ENCODE results near the gene MYL4. TPM values are rescaled to one million over a fixed set of nuclear protein-coding genes. Genes with fewer than 3 reads are reported as not detected.

Gene MYL4
- total and polyA plus RNA-seq, 4 donors, result 0.96 to 3.0 (median 2.1) TPM; not detected in 1

GRCh38 chr17:47188876-47189731 is 20.0 kb upstream of the MYL4 start, which contains the start of gene CDC27:
Gene CDC27 (minus strand): TSS chr17:47189295. CDS start chr17:47189172, 123 bp downstream.
- H3K36me3 ChIP-seq (ENCODE audit: control insufficient read depth in 1 of 2, insufficient read depth in 2 of 2, low read length in 1 of 2), result no peaks in the 10 kb centered on the region
- H3K27me3 ChIP-seq (ENCODE audit: control insufficient read depth in 1 of 2, insufficient read depth in 2 of 2, low read length in 1 of 2), result no peaks in the 10 kb centered on the region
- intact Hi-C loops (cut with DNase I), result no loop called here
- H3K4me1 ChIP-seq (ENCODE audit: control insufficient read depth in 1 of 2, insufficient read depth in 2 of 2, low read length in 2 of 2), result peaks cover 0 to 4% of the 10 kb centered on the region in 2 donors
- 1% methylated on average over 55 to 64 of the region's 64 CpGs for WGBS, 2 donors
- peak; percentile 100 for DNase-seq
- H3K4me3 ChIP-seq (ENCODE audit: low read length in 2 of 2), result peak within 1 kb of the TSS; percentile 56 to 78
- no peaks in the 10 kb centered on the region for H3K9me3 ChIP-seq (ENCODE audit: control insufficient read depth, low read length)
- H3K27ac ChIP-seq (ENCODE audit: low read depth in 1 of 2, low read length in 2 of 2), result peak within 1 kb of the TSS; percentile 0 to 72
- peak; percentile 99 for ATAC-seq (ENCODE audit: low FRiP score)

GRCh38 chr17:47189732-47190237 is 19.4 kb upstream of the MYL4 start:
- Histone ChIP-seq H3K27me3 (ENCODE audit: control insufficient read depth in 1 of 2, insufficient read depth in 2 of 2, low read length in 1 of 2) (no peaks in the 10 kb centered on the region), H3K36me3 (ENCODE audit: control insufficient read depth in 1 of 2, insufficient read depth in 2 of 2, low read length in 1 of 2) (no peaks in the 10 kb centered on the region), H3K27ac (ENCODE audit: low read depth in 1 of 2, low read length in 2 of 2) (no peak overlapping the region), H3K4me1 (ENCODE audit: control insufficient read depth in 1 of 2, insufficient read depth in 2 of 2, low read length in 2 of 2) (peaks cover 0 to under 1% of the 10 kb centered on the region in 2 donors), H3K4me3 (ENCODE audit: low read length in 2 of 2) (peak overlapping the region; percentile 18 to 78), H3K9me3 (ENCODE audit: control insufficient read depth, low read length) (no peaks in the 10 kb centered on the region)
- 39 to 40% methylated on average over 5 of the region's 5 CpGs for WGBS, 2 donors
- ATAC-seq (ENCODE audit: low FRiP score) (no peak), DNase-seq (no peak)
- intact Hi-C loops (cut with DNase I), result no loop called here

- no peak for DNase-seq
- Histone ChIP-seq H3K4me1 (ENCODE audit: control insufficient read depth in 1 of 2, insufficient read depth in 2 of 2, low read length in 2 of 2) (no peaks in the 10 kb centered on the region), H3K9me3 (ENCODE audit: control insufficient read depth, low read length) (no peaks in the 10 kb centered on the region), H3K27me3 (ENCODE audit: control insufficient read depth in 1 of 2, insufficient read depth in 2 of 2, low read length in 1 of 2) (no peaks in the 10 kb centered on the region), H3K27ac (ENCODE audit: low read depth in 1 of 2, low read length in 2 of 2) (no peak overlapping the region), H3K4me3 (ENCODE audit: low read length in 2 of 2) (no peak overlapping the region), H3K36me3 (ENCODE audit: control insufficient read depth in 1 of 2, insufficient read depth in 2 of 2, low read length in 1 of 2) (no peaks in the 10 kb centered on the region)
- ATAC-seq (ENCODE audit: low FRiP score), result no peak
- 98 to 99% methylated on average over 4 of the region's 4 CpGs for WGBS, 2 donors
- intact Hi-C loops (cut with DNase I), result no loop called here
These were observed 18.9 kb upstream of the MYL4 start for GRCh38 chr17:47190243-47190642.

GRCh38 chr17:47190770-47191169 is 18.4 kb upstream of the MYL4 start:
- no peaks in the 10 kb centered on the region for H3K4me1 ChIP-seq (ENCODE audit: control insufficient read depth in 1 of 2, insufficient read depth in 2 of 2, low read length in 2 of 2)
- no peak overlapping the region for H3K4me3 ChIP-seq (ENCODE audit: low read length in 2 of 2)
- WGBS, 2 donors, result 99 to 100% methylated on average over 1 of the region's 1 CpG
- ATAC-seq (ENCODE audit: low FRiP score) (no peak), DNase-seq (no peak)
- H3K27me3 ChIP-seq (ENCODE audit: control insufficient read depth in 1 of 2, insufficient read depth in 2 of 2, low read length in 1 of 2), result no peaks in the 10 kb centered on the region
- no peaks in the 10 kb centered on the region for H3K9me3 ChIP-seq (ENCODE audit: control insufficient read depth, low read length)
- H3K36me3 ChIP-seq (ENCODE audit: control insufficient read depth in 1 of 2, insufficient read depth in 2 of 2, low read length in 1 of 2), result no peaks in the 10 kb centered on the region
- intact Hi-C loops (cut with DNase I), result no loop called here
- no peak overlapping the region for H3K27ac ChIP-seq (ENCODE audit: low read depth in 1 of 2, low read length in 2 of 2)

- no peaks in the 10 kb centered on the region for H3K27me3 ChIP-seq (ENCODE audit: control insufficient read depth in 1 of 2, insufficient read depth in 2 of 2, low read length in 1 of 2)
- intact Hi-C loops (cut with DNase I), result no loop called here
- no peaks in the 10 kb centered on the region for H3K9me3 ChIP-seq (ENCODE audit: control insufficient read depth, low read length)
- no peak overlapping the region for H3K27ac ChIP-seq (ENCODE audit: low read depth in 1 of 2, low read length in 2 of 2)
- DNase-seq (no peak), ATAC-seq (ENCODE audit: low FRiP score) (no peak)
- no peaks in the 10 kb centered on the region for H3K4me1 ChIP-seq (ENCODE audit: control insufficient read depth in 1 of 2, insufficient read depth in 2 of 2, low read length in 2 of 2)
- H3K36me3 ChIP-seq (ENCODE audit: control insufficient read depth in 1 of 2, insufficient read depth in 2 of 2, low read length in 1 of 2), result no peaks in the 10 kb centered on the region
- 64 to 73% methylated on average over 6 of the region's 6 CpGs for WGBS, 2 donors
- no peak overlapping the region for H3K4me3 ChIP-seq (ENCODE audit: low read length in 2 of 2)
These were observed 16.6 kb upstream of the MYL4 start for GRCh38 chr17:47192554-47192953.

GRCh38 chr17:47193931-47194511 is 15.1 kb upstream of the MYL4 start:
- H3K4me1 ChIP-seq (ENCODE audit: control insufficient read depth in 1 of 2, insufficient read depth in 2 of 2, low read length in 2 of 2), result no peaks in the 10 kb centered on the region
- WGBS, 2 donors, result 97 to 99% methylated on average over 4 of the region's 4 CpGs
- H3K27ac ChIP-seq (ENCODE audit: low read depth in 1 of 2, low read length in 2 of 2), result no peak overlapping the region
- H3K4me3 ChIP-seq (ENCODE audit: low read length in 2 of 2), result no peak overlapping the region
- H3K36me3 ChIP-seq (ENCODE audit: control insufficient read depth in 1 of 2, insufficient read depth in 2 of 2, low read length in 1 of 2), result no peaks in the 10 kb centered on the region
- no peaks in the 10 kb centered on the region for H3K27me3 ChIP-seq (ENCODE audit: control insufficient read depth in 1 of 2, insufficient read depth in 2 of 2, low read length in 1 of 2)
- H3K9me3 ChIP-seq (ENCODE audit: control insufficient read depth, low read length), result no peaks in the 10 kb centered on the region
- no peak for ATAC-seq (ENCODE audit: low FRiP score)
- no peak for DNase-seq
- intact Hi-C loops (cut with DNase I), result no loop called here

- ATAC-seq (ENCODE audit: low FRiP score) (no peak), DNase-seq (no peak)
- Histone ChIP-seq H3K4me3 (ENCODE audit: low read length in 2 of 2) (no peak overlapping the region), H3K27ac (ENCODE audit: low read depth in 1 of 2, low read length in 2 of 2) (no peak overlapping the region), H3K36me3 (ENCODE audit: control insufficient read depth in 1 of 2, insufficient read depth in 2 of 2, low read length in 1 of 2) (no peaks in the 10 kb centered on the region), H3K27me3 (ENCODE audit: control insufficient read depth in 1 of 2, insufficient read depth in 2 of 2, low read length in 1 of 2) (no peaks in the 10 kb centered on the region), H3K9me3 (ENCODE audit: control insufficient read depth, low read length) (no peaks in the 10 kb centered on the region), H3K4me1 (ENCODE audit: control insufficient read depth in 1 of 2, insufficient read depth in 2 of 2, low read length in 2 of 2) (no peaks in the 10 kb centered on the region)
- intact Hi-C loops (cut with DNase I), result no loop called here
These were observed 11.3 kb upstream of the MYL4 start for GRCh38 chr17:47197821-47198220.

GRCh38 chr17:47199627-47200324 is 9.4 kb upstream of the MYL4 start:
- Histone ChIP-seq H3K9me3 (ENCODE audit: control insufficient read depth, low read length) (no peaks in the 10 kb centered on the region), H3K27ac (ENCODE audit: low read depth in 1 of 2, low read length in 2 of 2) (no peak overlapping the region), H3K4me3 (ENCODE audit: low read length in 2 of 2) (no peak overlapping the region), H3K36me3 (ENCODE audit: control insufficient read depth in 1 of 2, insufficient read depth in 2 of 2, low read length in 1 of 2) (no peaks in the 10 kb centered on the region), H3K4me1 (ENCODE audit: control insufficient read depth in 1 of 2, insufficient read depth in 2 of 2, low read length in 2 of 2) (no peaks in the 10 kb centered on the region), H3K27me3 (ENCODE audit: control insufficient read depth in 1 of 2, insufficient read depth in 2 of 2, low read length in 1 of 2) (no peaks in the 10 kb centered on the region)
- intact Hi-C loops (cut with DNase I), result no loop called here
- ATAC-seq (ENCODE audit: low FRiP score), result no peak
- DNase-seq, result no peak
- WGBS, 2 donors, result 97 to 98% methylated on average over 8 of the region's 8 CpGs
